Left forelimb (tissue), 1 donor: ENCODE data around the gene HLCS.
A peak's percentile ranks its signal among the peaks of the same experiment; 100 is the strongest.
"Not testable (repeated sequence)": the region's sequence is repeated elsewhere in the genome, so short reads cannot be mapped to it uniquely, and the experiment has no call there.

ENCODE experiments used
- DNase-seq: peaks from one replicate; pipeline ENCODE4 v3.0.0-alpha.2; 2018; ENCODE audit warnings: low spot score

The HLCS gene

DNA sequence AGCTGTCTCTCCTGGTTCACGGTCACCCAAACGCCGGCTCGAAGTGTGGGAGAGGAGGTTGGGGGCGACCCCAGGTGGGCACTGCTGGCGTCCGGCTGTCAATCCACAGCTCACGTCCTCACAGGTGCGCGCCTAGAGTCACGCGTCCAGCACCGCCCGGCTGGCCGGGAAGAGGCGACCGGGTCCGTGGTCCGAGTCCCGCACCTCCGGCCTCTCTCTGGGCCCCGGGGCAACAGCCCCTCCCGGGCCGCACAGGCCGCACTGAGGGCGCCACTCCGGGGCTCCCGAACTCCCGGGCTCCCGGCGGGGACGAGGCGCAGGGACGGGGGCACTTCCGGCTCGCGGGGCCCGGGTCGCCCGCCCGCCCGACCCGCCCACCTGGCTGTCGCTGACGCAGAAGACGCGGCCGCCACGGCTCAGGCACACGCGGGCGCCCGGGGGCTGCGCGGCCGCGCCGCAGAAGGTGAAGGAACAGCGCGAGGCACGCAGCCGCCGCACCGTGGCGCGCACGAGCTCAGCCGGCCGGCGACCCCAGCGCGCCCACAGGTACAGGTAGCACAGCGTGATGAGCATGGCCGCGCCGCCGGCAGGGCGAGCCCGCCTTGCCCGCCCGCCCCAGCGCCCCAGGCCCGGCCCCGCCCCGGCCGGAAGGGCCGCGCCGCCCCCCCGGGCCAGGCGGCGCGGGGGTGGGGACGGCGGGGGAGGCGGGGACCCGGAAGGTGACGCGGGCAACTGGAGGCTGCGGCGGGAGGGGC lies at the start of gene HLCS:
Gene HLCS (minus strand): TSS at position 604 of the 755 bp plus-strand sequence. CDS start 31 bp downstream, at position 573.
- DNase-seq, result peak; percentile 70

DNA sequence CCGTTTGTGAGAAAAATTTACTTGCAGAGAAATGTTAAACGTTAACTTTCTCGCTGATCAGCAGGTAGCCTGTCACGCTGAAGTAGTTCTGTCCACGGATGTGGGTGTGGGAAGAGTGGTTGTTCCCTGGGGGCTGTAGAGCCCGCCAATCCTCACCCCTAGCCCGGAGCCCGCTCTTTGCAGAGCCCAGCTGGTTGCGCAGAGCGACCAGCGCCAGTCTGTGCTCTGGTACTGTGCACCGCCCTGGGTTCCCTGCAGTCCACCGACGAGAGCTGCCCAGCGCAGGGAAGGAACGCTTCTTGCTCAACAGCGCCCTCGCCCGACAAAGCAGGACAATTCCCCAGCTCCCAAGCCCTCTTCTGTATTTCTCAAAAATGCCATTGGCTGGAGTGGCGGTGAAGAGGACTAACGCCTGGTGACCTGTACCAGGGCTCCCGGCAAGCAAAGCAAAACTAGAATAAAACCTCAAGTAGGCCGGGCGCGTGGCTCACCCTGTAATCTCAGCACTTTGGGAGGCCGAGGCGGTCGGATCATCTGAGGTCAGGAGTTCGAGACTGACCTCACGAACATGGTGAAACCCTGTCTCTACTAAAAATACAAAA lies 43.4 kb upstream of the HLCS start:
- peak; percentile 84 for DNase-seq

DNA sequence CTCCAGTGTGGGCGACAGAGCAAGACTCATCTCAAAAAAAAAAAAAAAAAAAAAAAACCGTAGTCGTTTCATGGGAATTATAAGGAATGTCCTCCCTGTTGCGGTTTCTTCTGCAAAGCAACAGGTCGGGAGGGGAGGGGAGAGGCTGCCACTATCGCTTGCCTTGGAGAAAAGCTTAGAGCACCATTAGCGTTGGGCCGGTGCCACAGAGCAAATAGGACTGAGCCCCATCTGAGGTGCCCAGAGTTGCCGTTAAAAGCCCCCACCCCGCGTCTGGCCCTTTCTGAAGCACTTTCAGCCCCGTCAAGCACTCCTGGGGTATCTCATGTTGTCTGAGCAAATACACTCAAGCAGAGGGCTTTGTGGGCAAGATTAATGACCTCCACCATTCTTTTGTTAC lies 42.3 kb upstream of the HLCS start:
- DNase-seq, result no peak

GRCh38 chr21:37006486-37007291 lies 40.2 kb upstream of the HLCS start, which contains the start of gene RIPPLY3:
Gene RIPPLY3 (plus strand): TSS chr21:37006702. CDS start chr21:37006773, 71 bp downstream.
- DNase-seq, result no peak

DNA sequence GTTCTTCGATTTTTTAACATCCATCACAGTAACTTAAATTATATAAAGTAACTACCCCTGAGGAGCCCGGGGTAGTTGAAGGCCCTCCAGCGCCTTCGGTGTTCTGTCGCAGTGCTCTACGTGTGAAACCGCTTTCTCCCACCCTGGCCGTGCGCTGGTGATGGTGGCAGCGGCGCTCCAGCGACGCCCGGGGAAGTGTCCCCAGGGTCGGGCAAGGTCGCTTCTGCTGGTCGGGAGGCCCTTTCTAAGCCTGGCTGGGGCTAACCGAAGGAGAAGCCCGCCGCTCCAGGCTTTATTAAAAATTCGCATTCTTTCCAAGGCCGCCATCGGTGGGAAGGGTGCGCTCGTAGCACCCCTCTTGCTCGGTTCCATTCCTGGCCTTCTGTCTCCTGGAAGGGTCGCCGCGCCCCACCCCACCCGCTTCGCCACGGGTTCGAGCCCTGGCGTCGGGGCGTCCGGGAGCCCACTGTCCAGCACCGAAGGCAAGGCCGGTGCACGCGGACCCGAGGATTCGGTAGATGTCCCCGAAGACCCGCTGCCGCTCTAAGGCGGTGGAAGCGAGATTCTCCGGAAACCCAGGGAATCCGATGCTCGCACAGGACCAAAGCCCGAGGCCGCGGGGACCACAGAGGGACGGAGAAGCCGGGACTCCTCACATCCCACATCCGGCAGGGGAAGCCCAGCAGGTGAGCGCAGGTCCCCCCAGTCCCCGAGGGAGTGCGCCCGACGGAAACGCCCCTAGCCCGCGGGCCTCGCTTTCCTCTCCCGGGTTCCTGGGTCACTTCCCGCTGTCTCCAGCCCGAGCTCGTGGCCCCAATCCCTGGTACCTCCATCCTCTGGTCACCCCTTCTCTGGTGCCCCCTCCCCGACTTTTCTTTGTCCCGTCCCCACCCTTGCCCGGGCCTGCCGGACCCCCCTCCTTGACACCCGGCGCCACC lies 39.3 kb upstream of the HLCS start:
- DNase-seq, result no peak

DNA sequence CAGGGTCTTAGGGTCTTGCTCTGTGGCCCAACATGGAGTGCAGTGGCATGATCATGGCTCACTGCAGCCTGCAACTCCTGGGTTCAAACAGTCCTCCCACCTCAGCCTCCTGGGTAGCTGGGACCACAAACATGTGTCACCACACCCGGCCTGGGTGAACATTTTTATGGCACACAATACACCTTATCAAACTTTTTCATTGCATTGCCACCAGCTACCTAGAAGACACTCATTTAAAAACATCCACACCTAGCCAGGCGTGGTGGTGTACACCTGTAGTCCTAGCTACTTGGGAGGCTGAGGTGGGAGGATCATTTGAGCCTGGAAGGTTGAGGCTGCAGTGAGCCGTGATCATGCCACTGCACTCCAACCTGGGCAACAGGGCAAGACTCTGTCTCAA lies 37.4 kb upstream of the HLCS start:
- not testable (repeated sequence) for DNase-seq

DNA sequence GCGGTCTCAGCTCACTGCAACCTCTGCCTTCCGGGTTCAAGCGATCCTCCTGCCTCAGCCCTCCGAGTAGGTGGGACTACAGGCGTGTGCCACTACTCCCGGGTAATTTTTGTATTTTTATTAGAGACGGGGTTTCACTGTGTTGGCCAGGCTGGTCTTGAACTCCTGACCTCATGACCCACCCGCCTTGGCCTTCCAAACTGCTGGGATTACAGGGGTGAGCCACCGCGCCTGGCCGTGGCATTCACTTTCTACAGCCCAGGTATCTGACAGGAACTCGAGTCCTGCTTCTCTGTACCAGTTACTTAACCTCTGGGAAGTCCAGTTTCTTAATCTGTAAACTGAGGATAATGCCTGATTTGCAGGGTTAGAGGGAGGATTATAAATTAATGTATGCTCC lies 36.4 kb upstream of the HLCS start:
- DNase-seq, result not testable (repeated sequence)

GRCh38 chr21:37001441-37001840 lies 35.0 kb upstream of the HLCS start:
- no peak for DNase-seq

GRCh38 chr21:37000381-37000780 lies 33.9 kb upstream of the HLCS start:
- DNase-seq, result no peak

- no peak for DNase-seq
Observed at GRCh38 chr21:36999131-36999898, 32.8 kb upstream of the HLCS start.

DNA sequence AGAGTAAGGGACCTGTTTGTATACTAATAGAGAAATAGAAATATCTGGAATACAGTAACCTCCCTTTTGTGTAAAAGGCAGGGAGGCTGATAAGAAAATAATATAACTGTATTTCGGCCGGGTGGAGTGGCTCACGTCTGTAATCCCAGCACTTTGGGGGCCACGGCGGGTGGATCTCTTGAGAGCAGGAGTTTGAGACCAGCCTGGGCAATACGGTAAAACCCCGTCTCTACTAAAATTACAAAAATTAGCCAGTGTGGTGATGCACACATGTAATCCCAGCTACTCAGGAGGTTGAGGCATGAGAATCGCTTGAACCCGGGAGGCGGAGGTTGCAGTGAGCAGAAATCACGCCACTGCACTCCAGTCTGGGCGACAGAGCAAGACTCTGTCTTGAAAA lies 28.8 kb upstream of the HLCS start:
- peak; percentile 42 for DNase-seq

- peak; percentile 48 for DNase-seq
Observed at GRCh38 chr21:36994501-36995158, 28.2 kb upstream of the HLCS start.

- no peak for DNase-seq
Observed at GRCh38 chr21:36992671-36993070, 26.2 kb upstream of the HLCS start.

DNA sequence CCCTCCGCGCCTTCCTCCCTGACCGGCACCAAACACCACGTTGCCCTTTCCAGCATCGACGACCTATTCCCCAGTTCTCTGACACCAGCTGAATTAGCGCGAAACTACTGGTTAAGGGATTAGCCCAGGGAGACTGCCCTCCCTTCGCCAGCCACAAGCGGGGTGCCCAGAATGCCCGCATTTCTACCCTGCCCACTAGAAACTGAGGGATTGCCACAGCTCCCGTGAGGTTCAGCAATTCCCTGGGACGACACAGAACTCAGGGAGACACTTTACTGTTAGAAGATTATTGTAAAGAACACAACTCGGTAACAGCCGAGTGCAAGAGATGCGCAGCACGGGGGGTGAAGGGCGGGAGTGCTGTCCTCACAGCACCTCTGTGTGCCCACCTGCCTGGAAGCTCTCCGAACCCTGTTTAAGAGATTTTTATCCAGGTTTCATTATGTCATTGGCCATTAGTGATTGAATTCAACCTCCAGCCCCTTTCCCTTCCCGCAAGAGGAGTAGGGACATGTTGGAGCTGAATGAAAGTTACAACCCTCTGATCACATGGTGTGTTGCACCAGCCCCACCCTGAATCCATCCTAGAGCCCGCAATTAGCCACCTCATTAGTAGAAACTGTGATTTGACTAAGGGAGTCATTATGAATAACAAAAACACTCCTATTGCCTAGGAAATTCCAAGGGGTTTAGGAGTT lies 24.2 kb upstream of the HLCS start:
- peak; percentile 12 for DNase-seq

DNA sequence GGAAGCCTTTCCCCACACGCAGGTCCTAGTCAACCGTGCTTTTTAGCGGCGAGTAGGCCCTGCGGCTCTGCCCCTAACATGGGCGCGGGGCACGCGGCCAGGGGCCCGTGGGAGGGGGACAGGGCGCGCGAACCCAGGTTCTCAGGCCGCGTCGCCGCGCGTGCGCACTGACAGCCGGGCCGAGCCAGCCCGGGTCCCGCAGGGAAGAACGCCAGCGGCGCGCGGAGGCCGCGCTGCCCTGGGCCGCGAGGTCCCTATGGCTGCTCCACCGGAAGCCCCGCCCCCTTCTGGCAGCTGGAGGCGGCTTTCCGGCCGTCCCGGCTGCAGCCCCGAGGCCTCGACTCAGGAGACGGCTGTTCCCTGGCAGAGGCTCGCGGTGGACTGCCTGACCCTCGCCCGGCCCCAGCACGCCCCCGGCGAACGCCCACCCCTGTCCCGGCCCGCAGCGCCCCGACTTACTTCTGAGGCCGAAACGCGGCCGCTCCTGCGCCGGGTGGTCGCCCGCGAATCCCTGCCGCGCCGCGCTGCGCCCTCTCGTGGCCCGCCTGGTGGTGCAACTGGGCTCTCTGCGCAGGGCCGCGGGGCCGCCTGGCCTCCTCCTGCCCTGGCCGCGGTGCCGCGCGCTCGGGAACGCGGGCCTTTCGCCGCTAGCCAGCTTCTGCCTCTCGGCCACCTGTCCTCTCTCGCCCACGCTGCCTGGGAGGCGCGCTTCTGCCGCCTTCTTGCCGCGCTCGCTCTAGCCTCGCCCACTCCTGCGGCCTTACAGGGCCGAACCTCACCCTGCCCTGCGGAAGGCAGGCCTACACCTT lies 23.4 kb upstream of the HLCS start:
- peak; percentile 95 for DNase-seq

DNA sequence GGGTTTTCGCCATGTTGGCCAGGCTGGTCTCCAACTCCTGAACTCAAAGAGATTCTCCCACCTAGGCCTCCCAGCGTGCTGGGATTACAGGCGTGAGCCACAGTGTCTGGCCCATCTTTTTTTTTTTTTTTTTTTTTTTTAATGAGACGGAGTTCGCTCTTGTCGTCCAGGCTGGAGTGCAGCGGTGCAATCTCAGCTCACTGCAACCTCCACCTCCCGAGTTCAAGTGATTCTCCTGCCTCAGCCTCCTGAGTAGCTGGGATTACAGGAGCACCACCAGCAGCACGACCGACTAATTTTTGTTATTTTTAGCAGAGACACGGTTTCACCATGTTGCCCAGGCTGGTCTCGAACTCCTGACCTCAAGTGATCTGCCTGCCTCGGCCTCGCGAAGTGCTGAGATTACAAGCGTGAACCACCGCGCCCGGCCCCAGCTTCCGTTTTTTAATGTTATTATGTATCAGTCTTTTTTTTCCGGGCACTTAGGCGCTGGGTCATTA lies 22.8 kb upstream of the HLCS start:
- not testable (repeated sequence) for DNase-seq

- no peak for DNase-seq
Observed at GRCh38 chr21:36988536-36988935, 22.1 kb upstream of the HLCS start.

GRCh38 chr21:36987845-36988244 lies 21.4 kb upstream of the HLCS start:
- no peak for DNase-seq
